Measurements from ENCODE around the gene DIPK1A.

The DIPK1A gene

GRCh38 chr1:92961131-92961895 is at the start of gene DIPK1A:
DIPK1A (minus strand) TSS chr1:92961462; CDS start chr1:92961429, 33 bp downstream.
- peak; percentile 89 for DNase-seq (ENCODE audit: low spot score)

DNA sequence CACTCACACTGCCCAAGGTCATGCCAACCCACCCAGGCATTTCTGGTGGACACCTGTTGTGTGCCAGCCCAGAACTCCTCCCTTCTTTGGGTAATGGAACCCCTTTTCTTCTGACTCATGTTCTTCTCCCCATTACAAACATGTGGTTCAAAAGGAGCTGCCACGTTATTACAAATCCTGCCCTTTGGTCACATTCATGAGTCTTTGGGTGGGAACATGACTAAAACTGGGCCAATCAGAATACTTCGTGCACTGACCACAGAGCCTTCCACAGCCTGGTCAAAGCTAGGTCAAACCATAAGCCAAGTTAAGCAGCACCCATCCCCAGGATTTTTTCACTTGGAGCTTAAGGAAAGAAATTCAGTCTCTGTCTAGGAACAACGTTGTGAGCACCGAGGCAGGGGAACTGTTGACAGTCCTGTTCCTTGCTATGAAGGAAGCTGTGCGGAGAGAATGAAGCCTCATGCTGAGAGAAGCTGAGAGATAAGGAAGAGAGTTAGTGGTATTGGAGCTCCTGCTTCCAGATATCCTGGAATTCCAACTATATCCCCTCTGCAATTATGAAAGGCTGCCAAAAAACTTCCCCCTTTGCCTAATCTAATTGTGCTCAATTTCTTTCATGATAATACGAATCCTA is 46.8 kb upstream of the DIPK1A start:
- no peak for DNase-seq (ENCODE audit: low spot score)

- DNase-seq (ENCODE audit: low spot score), result no peak
Measured at GRCh38 chr1:93005252-93005598, 44.0 kb upstream of the DIPK1A start.

- no peak for DNase-seq (ENCODE audit: low spot score)
Measured at GRCh38 chr1:93004566-93005251, 43.4 kb upstream of the DIPK1A start.

DNA sequence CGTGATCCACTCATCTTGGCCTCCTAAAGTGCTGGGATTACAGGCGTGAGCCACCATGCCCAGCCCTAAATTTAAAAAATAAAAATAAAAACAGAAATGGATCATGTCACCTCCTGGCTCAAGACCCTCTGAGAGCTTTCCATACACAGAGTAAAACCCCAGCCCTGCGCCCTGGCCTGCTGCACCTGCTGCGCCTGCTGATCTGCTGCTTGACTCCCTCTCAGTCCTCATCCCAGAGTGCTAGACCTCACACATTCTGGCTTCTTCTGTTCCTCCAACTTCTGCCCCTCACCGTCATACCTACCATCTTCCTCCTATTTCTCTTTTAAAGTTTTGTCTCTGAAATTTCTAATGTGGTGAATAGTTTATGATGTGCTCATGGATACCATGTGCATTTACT is 42.7 kb upstream of the DIPK1A start:
- DNase-seq (ENCODE audit: low spot score), result no peak

DNA sequence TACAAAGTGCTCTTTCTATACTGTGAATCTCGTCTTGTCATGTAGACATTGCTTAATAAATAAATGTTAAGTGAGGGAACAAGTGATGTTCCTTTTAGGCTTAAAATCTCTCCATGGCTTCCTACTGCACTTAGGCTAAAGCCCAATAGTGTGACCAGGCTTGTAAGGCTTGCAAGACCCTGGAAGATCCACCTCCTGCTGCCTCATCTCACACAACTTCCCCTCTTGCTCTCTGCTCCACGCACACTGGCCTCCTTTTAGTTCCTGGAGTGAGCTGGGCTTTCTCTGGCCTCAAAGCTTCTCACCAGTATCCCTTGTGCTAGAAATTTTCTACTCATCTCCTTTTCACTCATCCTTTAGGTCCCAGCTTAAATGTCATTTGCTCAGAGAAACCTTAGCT is 41.5 kb upstream of the DIPK1A start:
- DNase-seq (ENCODE audit: low spot score), result no peak

DNA sequence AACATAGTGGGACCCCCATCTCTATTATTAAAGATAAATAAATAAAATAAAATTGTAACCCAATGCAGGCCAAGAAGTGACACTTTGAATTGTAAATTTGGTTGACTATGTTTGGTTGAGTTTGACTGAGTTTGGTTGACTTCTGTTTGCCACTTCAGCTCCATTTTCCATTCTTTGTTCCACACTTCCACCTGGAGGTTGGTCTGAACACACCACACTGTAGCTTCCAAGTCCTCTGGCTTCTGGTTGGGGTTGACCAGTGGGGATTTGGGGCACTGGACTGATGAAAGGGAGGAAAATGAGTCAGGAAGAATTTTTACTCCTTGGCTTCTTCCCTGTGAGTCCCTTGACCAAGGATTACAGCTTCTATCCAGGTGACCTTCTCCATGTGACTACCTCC is 40.6 kb upstream of the DIPK1A start:
- DNase-seq (ENCODE audit: low spot score), result no peak

GRCh38 chr1:93000751-93001175 is 39.5 kb upstream of the DIPK1A start:
- no peak for DNase-seq (ENCODE audit: low spot score)

DNA sequence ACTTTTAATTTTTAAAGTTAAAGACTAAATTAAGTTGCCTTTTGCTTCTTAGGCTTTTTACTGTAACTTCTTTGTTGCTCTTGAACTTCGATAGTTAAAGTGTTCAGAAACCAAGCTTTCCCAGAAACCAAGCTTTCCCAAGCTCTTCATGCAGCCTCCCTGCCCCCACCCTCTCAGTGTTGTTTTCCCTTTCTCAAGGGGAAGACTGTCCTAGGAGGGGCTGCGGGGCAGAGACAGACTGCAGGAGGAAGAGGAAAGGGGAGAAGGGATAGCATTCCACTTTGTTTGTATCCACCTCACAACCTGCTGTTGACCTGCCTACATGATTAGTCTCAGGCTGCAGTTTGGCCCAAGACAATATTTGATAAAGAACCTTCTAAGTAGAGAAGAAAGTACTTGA is 39.0 kb upstream of the DIPK1A start:
- no peak for DNase-seq (ENCODE audit: low spot score)

DNA sequence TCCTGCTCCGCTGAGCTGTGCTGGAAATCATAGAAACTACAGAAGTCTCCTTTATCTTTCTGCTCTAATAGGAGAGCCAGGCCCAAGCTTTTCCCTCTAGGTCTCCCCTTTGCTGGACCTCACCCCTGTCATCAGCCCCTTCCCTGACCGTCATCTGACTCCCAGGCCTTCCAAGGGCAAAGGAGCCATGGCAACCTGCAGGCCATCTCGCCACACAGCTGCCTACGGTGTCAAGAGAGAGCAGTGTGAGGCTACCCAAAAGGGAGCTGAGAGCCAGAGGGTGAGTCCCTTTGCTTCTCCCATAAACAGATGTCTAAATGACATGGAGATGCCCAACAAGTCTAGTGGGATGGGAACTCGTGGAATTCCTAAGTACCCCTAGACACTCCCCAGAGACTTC is 37.6 kb upstream of the DIPK1A start:
- DNase-seq (ENCODE audit: low spot score), result no peak

DNA sequence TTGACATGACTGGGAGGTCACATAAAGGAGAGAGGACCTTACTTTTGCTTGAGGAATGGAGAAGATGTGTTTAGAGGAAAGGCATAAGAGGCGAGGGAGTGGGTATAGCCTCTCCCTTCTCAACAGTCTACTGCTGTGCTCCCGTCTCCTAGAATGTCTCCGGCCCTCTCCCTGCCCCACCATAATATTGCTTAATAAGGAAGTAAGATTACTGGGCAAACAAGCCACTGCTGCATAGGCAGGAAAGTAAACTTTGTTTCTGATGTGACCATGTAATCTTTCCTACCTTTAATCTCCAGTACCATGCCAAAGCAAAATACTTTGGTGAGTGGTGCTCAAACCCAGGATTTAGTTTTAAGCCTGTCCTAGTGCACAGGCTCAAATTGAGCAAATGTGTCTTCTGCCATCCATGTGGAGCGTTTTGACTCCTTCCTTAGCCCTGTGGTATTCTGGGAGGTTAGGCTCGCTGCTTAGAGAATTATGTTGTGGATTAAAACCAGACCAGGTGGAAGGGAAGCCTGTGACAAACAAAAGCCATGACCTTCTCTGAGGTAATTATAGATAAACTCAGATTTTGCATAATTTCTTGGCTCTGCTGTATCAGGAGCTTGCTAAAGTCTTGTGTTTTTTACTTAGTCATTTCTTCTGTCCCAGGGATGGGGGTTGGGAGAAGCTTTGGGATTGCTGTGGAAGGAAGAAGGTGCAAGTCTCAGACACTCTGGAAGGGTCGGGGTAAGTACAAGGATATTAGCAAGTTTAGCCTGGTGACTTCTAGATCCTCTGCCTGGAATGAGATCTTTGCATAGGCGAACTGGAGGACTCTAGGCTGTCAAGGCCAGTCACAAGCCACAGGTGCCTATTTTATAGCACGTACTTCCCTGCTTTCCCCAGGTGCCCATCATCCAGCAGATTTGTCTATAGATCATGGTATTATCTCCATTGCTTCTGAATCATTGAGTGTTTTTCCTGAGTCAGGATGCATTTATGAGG is 34.5 kb upstream of the DIPK1A start:
- DNase-seq (ENCODE audit: low spot score), result no peak

GRCh38 chr1:92994105-92994712 is 32.9 kb upstream of the DIPK1A start:
- no peak for DNase-seq (ENCODE audit: low spot score)

- DNase-seq (ENCODE audit: low spot score), result no peak
Measured at GRCh38 chr1:92993581-92993980, 32.3 kb upstream of the DIPK1A start.

GRCh38 chr1:92992877-92993276 is 31.6 kb upstream of the DIPK1A start:
- no peak for DNase-seq (ENCODE audit: low spot score)

- no peak for DNase-seq (ENCODE audit: low spot score)
Measured at GRCh38 chr1:92992054-92992453, 30.8 kb upstream of the DIPK1A start.

GRCh38 chr1:92990828-92991227 is 29.6 kb upstream of the DIPK1A start:
- DNase-seq (ENCODE audit: low spot score), result no peak

- no peak for DNase-seq (ENCODE audit: low spot score)
Measured at GRCh38 chr1:92989936-92990583, 28.8 kb upstream of the DIPK1A start.

- no peak for DNase-seq (ENCODE audit: low spot score)
Measured at GRCh38 chr1:92989253-92989652, 28.0 kb upstream of the DIPK1A start.

DNA sequence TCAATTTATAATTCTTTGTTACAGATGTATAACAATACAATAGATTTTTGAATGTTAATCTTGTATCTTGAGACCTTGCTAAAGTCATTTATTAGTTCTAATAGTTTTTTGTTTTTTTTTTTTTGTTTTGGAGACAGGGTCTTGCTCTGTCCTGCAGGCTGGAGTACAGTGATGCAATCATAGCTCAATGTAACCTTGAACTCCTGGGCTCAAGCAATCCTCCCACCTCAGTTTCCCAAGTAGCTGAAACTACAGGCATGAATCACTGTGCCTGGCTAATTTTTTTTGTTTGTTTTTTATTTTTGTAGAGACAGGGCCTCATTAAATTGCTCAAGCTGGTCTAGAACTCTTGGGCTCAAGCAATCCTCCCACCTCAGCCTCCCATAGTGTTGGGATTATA is 26.2 kb upstream of the DIPK1A start:
- no peak for DNase-seq (ENCODE audit: low spot score)

- no peak for DNase-seq (ENCODE audit: low spot score)
Measured at GRCh38 chr1:92985101-92985500, 23.8 kb upstream of the DIPK1A start.

All from left forelimb (tissue), 1 donor.